HG03342 (cell line): ENCODE measurements around the gene SKP1.
A peak's percentile ranks its signal among the peaks of the same experiment; 100 is the strongest.
"Not testable (repeated sequence)": the region's sequence is repeated elsewhere in the genome, so short reads cannot be mapped to it uniquely, and the experiment has no call there.

Experiments
- ATAC-seq: cut with Tn5 transposase; IDR thresholded peaks from one replicate; pipeline ENCODE4 v1.9.1; 2021; ENCODE audit warnings: mild to moderate bottlenecking, moderate library complexity; ENCODE audit not compliant: unreplicated experiment

Gene SKP1

DNA sequence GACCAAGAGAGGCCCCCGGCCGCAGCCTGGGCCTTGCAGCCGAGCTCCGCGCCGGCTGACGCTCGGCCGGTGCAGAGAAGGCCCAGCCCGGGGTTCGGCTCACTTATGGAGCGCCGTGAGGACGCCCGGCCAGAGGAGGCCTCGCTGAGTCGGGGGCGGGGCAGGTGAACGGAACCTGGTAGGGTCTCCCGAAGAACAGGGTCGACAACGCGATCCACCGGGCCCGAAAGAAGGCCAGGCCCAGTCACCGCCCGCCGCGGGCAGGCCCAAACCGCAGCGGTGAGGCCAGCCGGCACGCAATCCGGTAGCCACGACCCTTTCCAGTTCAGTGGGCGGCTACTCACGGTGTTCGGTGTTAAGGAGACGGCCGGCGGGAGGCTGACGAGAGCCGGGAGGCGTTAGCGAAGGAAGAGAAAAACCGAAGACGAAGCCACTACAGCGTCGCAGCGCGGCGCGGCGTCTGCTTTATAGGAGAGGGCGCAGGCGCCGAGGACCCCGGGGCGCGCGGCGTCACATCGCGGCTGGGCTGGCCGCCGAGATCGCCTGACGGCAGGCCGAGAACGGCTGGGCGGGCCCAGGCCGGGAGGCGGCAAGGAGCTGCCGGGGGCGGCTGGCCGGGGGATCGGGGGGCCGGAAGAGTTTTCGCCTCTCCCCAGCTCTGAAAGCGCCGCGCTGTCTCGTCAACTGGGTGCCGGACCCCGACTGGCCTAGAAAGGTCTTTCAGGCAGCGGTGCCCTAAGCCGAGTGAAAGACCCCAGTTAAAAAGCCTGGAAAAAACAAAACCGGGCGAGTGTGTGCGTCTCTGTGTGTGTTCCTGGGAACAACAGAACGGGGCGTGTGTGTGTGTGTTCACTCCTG lies at the start of gene SKP1:
SKP1 (minus strand) TSS at position 440 of the 858 bp plus-strand sequence. CDS start 2,928 bp downstream, outside the sequence.
- peak; percentile 80 for ATAC-seq

DNA sequence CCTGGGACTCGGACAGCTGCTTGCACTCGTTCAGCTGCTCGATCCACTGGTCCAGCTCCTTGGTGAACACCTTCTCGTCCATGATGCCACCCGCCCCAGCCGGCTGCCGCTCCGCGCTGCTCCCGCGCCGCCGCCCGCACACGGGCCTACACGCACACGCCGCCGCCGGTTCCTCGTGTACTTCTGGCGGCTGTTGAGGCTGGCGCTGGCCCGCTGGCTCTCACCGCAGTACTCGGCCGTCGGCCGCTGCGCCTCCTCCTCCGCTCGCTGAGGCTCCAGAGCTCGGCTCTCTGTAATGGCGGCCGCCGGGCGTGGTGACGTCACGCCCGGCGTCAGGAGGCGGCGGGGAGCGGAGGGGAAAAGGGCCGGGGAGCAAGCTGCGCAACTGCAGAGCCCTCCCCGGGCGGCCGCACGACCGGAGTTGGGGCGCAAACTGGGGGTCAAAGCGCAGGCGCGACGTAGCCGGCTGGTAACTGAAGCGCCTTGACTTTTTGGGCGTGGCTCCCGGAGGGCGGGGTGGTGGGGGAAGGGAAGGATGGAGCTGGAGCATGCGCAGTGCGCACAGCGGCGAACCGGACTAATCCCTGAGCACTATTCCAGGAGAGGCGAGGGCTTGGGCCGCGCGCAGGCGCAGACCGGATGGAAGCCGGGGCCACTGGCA lies 49.2 kb upstream of the SKP1 start, which contains the start of gene PPP2CA:
PPP2CA (minus strand) TSS at position 294 of the 661 bp plus-strand sequence; CDS start at position 82, 212 bp downstream.
- ATAC-seq = peak; percentile 80

DNA sequence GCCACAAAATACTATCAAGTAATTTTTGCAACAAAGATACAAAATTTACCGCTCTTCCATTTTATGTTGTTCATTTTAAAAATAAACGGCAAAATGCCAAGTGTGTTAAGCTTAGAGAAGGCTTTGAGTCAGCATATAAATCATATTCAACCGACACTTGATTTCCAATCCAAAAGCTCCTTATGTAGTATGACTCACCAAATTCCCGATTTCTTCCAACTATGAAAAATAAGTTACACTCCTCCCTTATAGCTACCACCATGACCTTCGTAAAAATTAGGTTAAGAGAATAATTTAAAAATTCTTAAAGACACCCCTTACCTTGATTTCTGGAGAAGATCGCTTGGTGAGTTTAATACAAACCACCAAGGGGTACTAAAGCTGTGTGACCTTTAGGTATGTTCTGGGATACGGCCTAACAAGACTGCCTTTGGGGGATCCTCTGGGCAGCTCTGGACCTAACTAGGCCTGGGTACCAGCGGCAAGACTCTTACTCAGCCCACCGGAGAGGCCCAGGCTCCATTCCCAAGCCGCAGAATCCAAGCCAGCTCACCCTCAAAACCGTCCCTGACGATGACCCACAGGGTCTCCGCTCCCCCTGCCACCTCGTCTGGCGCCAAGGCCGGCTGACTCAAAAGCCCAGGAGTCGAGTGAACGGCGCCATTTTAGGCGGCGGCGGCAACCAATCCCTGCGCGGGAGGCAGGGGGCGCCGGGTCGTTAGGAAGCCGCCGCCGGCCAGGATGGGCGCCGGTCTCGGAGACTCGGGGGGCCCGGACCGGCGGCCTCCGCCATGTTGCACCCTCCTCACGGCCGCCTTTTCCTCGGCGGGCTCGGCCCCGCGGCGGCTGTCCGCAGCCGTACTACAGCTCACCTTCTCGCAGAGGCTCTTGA lies 48.4 kb upstream of the SKP1 start:
- ATAC-seq = peak; percentile 30

DNA sequence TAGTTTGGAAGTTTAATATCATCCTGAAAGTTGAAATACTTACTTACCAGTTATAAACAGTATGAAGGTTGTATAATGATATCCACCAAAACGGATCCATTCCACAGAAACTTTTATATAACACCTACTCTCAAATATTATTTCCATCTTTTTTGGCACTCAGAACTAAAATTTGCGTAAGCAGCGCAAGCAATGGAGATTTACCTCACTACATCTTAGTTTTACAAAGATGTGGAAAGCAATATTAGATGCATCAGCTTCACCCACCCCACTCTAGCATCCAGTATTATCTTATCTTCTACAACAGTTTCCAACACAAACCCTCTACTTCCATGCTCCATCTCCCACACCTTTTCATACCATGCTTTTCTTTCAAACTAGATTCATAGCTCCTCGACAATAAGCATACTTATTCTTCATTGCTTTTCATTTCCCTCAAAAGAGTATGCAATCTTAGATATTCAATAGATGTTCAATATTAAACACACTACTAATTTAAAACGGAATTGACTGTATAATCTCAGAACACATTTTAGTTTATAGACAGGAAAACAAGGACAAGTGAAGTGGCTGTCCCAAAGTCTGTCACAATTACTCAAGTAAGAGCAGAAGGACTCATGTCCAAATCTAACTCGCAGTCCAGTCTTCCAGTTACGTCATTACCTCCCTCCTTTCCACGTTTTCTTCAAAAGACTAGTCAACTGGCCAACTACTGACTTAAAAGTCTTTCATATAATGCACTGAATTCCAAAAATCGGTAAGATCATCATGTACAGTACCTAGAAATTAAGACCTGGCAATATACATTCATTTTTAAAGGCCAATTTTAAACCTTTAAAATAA lies 46.9 kb upstream of the SKP1 start:
- ATAC-seq = no peak

DNA sequence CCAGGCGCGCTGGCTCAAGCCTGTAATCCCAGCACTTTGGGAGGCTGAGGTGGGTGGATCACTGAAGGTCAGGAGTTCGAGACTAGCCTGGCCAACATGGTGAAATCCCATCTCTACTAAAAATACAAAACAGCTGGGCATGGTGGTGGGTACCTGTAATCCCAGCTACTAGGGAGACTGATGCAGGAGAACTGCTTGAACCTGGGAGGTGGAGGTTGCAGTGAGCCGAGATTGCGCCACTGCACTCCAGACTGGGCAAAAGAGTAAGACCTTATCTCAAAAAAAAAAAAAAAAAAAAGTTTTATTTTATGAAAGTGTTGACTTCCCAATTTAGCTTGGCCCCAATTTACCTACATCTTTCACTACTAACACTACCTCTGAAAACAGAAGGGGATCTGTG lies 44.9 kb upstream of the SKP1 start:
- ATAC-seq = not testable (repeated sequence)

DNA sequence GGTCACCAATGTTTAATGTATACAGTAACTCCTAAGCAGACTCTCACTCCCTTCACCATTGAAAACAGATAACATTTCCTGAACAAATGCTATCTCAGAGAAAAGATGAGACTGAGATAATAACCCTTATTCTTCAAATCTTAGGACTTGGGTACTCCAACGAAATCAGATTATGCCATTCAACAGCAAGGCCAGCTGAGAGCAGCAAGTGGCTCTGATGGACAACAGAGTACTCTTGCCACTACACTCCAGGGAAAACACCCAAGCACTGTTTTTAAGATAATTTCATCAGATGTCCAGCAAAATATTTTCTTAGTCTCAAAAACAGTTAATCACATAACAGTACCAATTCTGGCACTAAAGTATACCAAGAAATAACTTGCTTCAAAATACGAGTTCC lies 39.0 kb upstream of the SKP1 start:
- no peak for ATAC-seq

DNA sequence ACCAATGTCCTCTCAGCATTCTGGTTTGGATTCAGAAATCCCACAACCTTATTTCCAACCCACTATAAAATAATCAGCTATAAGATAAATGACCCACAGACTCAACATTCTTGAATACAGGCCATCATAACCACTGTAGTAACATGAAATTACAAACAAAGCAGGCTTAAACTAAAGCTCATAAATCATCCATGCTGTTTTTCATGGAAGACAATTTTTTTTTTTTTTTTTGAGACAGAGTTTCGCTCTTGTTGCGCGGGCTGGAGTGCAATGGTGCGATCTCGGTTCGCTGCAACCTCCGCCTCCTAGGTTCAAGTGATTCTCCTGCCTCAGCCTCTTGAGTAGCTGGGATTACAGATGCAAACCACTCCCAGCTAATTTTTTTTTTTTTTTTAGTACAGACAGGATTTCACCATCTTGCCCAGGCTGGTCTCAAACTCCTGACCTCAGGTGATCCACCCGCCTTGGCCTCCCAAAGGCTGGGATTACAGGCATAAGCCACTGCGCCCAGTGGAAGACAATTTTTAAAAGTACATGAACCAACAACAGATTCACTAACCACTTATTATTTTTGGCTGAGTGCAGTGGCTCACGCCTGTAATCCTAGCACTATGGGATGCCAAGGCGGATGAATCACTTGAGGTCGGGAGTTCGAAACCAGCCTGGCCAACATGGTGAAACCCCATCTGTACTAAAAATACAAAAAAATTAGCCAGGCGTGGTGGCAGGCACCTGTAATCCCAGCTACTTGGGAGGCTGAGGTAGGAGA lies 34.7 kb upstream of the SKP1 start:
- not testable (repeated sequence) for ATAC-seq

DNA sequence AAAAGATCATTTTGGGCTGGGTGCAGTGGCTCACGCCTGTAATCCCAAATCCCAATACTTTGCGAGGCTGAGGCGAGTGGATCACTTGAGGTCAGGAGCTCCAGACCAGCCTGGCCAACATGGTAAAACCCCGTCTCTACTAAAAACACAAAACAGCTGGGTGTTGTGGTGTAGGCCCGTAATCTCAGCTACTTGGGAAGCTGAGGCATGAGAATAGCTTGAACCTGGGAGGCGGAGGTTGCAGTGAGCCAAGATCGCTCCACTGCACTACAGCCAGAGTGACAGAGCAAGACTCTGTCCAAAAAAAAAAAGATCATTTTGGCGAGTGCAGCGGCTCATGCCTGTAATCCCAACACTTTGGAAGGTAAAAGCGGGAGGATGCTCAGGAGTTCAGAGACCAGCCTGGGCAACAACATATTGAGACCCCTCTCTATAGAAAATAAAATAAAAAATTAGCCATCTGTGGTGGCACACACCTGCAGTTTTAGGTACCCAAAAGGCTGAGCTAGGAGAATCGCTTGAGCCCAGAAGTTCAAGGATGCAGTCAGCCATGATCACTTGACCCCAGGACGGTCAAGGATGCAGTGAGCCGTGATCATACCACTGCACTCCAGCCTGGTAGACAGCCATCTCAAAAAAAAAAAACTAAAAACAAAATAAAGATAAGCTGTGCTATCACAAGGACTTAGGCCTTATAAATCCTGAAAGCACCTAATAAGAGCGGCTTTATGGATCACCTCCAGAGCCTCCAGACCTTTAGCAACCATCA lies 32.9 kb upstream of the SKP1 start:
- ATAC-seq = no peak

DNA sequence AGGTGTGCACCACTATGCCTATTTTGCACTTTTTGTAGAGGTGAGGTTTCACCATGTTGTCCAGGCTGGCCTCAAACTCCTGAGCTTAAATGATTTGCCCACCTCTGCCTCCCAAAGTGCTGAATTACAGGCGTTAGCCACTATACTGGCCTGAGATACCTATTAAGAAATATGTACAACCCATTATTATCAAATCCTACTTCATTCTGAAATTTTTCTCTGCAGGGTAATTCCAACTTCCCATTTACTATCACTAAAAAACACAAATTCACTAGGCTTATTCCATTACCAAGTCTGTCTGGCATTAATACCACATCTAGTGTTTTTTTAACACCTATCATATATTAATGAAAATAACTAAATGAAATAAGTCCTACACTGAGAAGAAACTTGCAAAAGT lies 30.9 kb upstream of the SKP1 start:
- no peak for ATAC-seq

DNA sequence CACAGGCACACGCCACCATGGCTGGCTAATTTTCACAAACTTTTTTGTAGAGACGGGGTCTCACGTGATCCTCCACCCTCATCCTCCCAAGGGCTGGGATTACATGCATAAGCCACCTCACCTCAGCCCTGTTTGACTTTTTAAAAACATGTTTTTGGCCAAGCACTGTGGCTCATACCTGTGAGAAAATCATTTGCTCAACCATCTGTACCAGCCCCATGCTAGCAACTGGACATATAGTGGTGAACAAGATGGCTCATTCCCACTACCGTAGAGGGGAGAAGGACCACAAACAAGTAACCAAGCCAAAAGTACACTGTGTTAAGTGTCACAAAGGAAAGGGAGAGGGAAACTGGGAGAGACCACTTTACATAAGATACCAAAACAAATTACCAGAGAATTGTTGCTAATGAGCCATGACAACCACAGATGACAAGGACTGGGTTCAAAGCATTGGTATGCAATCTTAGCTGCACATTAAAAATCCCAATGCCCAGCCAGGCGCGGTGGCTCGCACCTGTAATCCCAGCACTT lies 29.9 kb upstream of the SKP1 start:
- no peak for ATAC-seq

DNA sequence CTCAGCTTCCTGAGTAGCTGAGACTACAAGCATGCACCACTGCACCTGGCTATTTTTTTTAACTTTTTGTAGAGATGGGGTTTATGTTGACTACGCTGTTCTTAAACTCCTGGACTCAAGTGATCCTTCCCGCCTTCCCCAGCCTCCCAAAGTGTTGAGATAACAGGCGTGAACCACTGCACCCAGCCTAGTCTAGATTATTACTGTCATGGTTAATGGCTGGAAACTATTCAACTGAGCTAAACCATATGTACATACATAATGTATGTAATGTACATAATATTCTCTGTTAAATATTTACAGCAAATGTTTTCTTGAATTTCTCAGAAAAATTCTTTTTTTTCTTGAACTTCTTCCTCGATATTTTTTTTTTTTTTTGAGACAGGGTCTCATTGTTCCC lies 27.8 kb upstream of the SKP1 start:
- no peak for ATAC-seq

DNA sequence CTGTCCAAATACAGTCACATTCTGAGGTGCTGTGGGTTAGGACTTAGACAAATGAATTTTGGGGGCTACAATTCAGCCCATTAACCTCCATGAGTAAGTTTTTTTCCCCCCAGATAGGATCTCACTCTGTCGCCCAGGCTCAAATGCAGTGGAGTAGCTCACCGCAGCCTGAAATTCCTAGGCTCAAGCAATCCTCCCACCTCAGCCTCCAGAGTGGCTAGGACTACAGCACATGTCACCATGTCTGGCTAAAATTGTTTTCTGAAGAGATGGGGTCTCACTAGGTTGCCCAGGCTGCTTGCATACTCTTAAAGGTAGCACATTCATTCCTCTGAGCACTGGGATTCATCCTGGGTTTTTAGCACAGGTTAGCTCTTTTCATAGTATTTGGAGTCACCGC lies 26.9 kb upstream of the SKP1 start:
- no peak for ATAC-seq

DNA sequence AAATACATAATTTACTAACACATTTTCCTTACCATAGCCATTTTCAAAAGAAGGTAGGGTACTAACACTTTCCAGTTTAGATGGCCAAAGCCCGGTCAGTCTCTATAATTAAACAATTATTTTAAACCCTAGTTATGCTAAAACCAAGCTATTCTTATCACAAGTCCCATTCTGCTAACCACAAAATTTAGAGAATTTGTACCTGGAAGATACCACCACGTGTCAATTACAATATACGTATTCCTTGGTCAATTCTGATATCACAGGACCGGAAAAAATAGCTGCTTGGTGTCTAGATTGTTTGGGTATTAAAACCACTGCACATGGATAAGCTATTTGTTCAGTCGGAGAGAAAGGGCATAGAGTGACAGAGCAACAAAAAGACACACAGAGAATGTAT lies 18.9 kb upstream of the SKP1 start:
- no peak for ATAC-seq

DNA sequence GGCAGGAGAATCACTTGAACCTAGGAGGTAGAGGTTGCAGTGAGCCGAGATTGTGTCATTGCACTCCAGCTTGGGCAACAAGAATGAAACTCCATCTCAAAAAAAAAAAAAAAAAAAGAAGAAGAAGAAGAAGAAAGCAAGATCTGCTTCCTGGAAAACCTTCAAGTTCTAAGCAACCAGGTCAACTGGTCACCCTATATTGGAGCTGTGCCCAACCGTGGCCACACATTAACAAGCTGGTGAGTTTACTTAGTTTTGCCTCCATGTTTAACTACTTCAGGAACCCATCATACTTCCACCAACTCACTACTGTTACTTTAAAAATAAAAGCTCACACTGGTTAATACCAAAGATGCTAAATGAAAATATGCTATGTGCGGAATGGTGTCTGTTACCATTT lies 12.3 kb upstream of the SKP1 start:
- ATAC-seq = no peak

DNA sequence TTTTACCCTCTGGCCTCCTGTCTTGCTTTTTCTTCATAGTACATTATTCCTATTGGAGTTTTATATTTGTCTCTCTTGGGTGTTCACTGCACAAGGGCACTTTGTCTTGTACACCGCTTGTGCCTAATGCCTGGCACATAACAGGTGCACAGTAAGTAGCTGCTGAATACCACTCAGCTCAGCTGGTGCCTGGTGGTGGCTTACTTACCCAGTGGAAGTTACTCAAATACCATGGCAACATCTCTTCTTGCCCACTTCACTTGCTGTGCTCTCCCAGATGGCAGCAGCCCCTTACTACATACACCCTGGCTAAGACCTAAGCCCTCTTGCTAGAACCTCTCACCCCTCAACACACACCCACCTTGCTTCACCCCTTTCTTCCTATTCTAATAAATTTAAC lies 11.3 kb upstream of the SKP1 start:
- ATAC-seq = no peak

DNA sequence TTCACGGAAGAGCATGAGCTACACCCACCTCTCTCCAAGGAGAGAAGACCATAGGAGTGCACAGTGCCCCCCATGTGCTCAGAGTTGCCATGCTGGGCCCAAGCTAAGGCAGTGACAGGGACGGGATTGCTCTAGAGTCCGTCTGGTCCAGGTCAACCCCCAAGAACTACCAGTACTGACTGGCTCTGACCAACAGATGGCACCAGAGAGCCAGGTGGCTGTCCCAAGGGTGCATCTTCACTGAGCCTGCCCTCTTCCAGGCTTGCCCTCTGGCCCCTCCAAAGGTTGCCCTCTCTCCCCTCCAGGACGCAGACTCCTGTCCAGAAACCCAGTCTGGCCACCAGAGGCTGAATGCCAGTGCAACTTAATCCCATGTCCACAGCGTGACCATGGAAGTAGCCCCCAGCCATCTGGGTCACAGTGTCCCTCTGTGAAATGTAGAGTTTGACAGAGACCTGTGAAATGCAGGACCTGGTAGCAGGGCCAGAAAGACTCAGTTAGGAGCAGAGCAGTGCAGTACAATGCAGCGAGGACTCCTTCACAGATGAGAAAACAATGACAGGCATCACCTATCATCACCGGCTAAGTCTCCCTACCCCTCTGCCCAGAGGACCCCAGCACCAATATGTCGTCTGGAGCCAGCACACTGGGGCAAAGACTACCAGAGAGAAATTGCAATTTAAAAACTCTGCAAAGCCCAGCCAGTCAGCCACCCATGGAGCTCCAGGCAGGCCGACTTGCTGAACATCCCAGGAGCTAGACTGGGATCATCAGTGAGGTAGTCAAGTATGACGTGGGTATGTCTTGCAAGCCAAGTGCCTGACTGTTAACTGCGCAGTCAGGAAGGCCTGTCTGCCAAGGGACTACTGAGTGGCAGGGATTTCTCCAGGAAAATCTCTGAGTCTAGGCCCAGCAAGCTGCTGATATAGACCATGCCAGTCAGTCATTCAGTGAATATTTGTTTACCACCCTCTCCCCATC lies 7.7 kb upstream of the SKP1 start:
- peak; percentile 93 for ATAC-seq

DNA sequence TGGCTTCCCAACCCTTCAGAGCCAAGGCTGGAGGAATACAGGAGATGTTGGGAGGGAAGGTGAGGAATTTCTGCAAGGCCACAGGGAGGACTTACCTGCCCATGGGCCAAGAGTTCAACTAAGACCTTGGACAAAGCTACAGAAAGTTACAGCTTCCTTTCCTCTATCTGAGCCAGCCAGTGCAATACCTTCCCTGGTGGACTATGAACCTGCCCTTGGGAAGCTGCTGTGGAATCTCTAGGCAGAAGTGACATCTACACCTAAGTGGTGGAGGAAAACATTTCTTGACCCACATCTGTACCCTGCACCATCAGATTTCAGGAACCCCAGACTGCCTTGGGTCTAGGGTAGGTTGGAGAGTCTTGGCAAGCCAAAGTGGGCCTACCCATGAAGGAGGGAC lies 6.7 kb upstream of the SKP1 start:
- ATAC-seq = no peak

DNA sequence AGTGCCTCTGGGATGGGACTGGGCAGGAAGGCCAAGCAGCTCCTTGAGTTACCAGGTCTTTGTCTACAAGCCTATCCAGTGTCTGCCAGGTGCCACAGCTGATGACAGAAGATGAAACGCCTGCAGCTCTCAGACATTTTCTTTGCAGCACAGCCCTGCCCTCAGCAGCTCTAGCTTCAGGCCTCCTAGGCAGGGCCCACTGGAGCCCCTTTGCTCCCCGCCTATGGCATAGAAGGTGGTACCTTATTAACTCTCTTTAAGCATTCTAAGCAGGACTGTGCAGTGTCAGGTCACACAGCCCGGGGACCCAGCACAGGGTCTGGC lies 1.3 kb upstream of the SKP1 start:
- ATAC-seq = no peak
